ENCODE results near the gene DOCK4.
A peak's percentile ranks its signal among the peaks of the same experiment; 100 is the strongest.

The DOCK4 gene

DNA sequence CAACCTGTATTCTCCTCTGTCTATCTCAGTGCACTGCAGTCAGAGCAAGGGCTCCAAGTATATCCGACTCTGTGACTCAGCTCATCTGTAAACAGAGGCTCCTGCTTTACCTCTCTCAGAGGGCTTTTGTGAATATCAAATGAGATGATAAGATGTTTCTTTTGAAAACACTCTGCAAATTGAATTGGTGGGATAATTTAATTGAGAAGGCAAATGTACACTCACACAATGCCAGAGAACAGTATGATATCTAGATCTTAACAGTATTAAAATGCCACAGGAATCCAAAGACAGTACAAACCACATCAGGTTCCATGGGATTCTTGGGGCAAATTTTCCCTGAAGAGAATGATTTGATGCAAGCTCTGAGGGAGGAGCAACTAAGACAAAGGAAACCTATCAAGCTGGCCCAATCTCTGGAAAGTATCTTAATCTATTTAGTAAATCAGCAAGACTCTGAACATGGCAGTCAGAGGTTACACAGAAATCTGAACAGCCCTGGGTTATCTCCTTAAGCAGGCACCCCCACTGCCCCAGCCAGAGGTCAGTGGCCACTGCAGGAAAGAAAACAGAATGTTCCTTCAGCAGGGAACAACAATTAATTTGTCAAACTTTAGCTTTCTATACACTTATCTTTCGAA is 45.9 kb downstream of the DOCK4 start:
- DNase-seq (ENCODE audit: low spot score), result peak; percentile 15

- peak; percentile 61 for DNase-seq (ENCODE audit: low spot score)
Measured at GRCh38 chr7:112159351-112159750, 46.8 kb downstream of the DOCK4 start.

DNA sequence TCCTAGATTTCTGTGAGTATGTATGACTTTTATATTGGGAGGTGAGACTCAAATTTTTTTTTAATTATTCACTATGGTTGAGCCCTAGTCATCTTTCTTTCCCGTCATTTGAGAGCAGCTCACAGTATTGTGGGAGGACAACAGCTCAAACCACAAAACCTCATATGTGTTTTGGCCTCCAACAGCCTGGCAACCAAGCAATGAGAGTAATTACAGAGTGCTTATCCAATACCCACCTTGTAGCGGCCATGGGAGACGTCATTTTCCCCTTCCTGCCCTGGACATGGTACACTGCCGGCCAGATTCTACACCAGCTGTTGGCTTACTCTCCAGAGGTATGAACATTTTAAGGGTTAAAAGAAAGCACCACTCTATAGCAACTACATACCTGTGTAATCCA is 49.1 kb downstream of the DOCK4 start:
- DNase-seq (ENCODE audit: low spot score), result no peak

DNA sequence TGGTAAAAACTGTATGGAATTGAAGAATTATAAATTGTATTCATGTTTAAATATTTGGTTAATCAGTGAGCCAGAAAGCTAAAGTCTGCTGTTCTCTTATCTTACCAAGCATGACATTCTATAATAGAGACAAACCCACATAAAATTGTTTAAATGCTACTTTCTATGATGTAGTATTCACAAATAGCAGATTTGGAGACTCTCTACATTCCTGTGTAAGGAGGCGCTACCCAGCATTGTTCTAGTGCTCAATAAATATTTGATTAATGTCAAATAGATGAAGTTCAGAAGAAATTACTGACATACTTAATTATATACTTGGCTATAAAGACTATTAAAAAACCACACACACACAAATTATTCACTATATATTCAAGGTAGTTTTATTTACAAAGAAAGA is 49.8 kb downstream of the DOCK4 start:
- DNase-seq (ENCODE audit: low spot score), result no peak

DNA sequence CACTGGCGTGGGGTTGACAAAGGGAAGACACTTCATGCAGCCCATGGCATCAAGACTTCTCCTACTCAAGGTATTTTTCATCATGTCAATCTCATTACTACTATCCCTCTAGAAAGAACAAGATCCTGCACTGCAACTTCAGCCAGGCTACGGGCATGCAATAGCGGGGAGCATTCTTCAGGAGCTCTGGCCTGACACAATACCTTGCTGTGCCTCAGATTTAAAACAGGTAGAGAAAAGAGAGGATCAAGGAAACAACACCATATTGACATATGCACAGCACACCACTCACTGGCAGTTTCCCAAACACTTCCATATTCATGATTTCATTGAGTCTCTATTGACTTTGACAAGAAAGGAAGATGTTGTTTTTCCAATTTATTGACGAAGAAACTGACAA is 51.5 kb downstream of the DOCK4 start:
- DNase-seq (ENCODE audit: low spot score), result no peak

- no peak for DNase-seq (ENCODE audit: low spot score)
Measured at GRCh38 chr7:112152186-112152585, 54.0 kb downstream of the DOCK4 start.

GRCh38 chr7:112150823-112151641 is 55.2 kb downstream of the DOCK4 start:
- peak; percentile 60 for DNase-seq (ENCODE audit: low spot score)

GRCh38 chr7:112149734-112150133 is 56.5 kb downstream of the DOCK4 start:
- no peak for DNase-seq (ENCODE audit: low spot score)

DNA sequence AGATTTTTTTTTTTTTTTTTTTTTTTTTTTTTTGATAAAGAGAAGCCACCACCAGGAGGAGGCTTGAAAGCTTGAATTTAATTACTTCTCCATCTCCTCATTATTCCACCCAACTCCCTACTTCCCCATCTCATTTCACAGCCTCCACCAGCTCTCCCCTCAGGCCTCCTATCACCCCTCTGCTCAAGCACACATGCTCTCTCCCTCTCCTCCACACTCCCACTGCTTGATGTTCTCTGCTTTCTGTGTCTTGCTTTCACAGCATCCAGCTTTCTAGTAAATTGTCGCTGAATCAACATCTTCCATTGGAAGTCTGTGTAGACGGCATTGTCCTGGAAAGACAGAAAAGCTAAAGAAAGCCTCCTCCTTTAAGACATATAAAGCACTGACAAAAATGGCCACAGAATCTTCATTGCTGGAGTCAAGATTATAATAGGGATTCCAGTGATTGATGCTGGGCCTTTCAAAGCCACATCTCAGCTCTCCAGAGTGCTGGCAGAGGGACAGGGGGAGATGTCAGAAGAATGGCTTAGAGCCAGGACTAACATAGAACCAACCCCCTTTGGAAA is 58.3 kb downstream of the DOCK4 start:
- no peak for DNase-seq (ENCODE audit: low spot score)

DNA sequence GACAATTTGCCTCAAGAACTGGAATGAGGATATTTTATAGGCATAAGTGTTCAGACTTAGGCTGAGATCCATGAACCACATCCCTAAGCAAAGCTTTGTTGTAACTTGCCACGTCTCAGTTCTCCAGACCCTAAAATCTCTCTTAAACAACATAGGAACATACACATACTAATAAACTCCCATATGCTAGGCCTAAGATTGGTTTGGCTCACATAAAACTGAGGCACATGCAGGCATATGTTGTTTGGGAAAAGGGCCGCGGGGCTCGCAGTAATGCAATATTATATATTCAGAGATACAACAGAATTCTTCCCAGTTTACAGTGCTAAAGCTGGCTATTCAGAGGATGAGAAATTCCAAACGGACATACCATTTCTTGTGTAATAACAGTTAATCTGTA is 61.0 kb downstream of the DOCK4 start:
- DNase-seq (ENCODE audit: low spot score), result no peak

GRCh38 chr7:112144284-112145059 is 61.7 kb downstream of the DOCK4 start:
- DNase-seq (ENCODE audit: low spot score), result no peak

- no peak for DNase-seq (ENCODE audit: low spot score)
Measured at GRCh38 chr7:112143582-112143981, 62.6 kb downstream of the DOCK4 start.

- no peak for DNase-seq (ENCODE audit: low spot score)
Measured at GRCh38 chr7:112143136-112143535, 63.1 kb downstream of the DOCK4 start.

DNA sequence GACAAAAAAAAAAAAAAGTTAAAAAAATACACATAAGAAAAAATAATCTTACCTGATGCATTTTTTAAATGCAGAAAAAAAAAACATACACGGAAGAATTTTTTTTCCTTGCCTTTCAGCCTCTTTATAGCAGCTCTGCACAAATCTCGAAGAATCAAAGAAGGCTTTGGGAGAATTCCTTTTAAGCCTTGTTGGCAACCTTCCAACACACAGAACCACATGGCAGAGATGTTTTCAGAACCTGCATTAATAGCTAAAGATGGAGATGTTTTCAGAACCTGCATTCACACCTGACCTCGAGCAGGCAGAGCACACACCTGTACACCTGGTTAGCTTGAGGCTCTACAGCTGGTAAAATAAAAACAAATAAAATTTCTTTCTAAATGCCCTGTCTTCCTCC is 65.6 kb downstream of the DOCK4 start:
- DNase-seq (ENCODE audit: low spot score), result no peak

DNA sequence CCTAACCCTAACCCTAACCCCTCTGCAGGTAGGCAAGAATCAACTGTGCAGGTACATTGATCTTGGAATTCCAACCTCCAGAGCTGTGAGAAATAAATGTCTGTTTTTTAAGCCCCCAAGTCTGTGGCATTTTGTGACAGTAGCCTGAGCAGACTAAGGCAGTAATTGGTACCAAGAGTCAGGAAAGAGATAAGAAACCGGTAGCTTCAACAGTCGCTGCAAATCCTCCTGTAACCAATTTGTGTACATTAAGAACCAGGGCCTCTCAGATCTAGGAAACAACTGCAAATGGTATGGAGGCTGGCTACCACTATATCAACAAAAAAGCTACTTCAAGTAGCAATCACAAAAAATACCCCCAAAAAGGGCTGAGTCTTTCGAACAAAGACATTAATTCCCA is 67.3 kb downstream of the DOCK4 start:
- DNase-seq (ENCODE audit: low spot score), result no peak

GRCh38 chr7:112138325-112138852 is 67.8 kb downstream of the DOCK4 start:
- no peak for DNase-seq (ENCODE audit: low spot score)

DNA sequence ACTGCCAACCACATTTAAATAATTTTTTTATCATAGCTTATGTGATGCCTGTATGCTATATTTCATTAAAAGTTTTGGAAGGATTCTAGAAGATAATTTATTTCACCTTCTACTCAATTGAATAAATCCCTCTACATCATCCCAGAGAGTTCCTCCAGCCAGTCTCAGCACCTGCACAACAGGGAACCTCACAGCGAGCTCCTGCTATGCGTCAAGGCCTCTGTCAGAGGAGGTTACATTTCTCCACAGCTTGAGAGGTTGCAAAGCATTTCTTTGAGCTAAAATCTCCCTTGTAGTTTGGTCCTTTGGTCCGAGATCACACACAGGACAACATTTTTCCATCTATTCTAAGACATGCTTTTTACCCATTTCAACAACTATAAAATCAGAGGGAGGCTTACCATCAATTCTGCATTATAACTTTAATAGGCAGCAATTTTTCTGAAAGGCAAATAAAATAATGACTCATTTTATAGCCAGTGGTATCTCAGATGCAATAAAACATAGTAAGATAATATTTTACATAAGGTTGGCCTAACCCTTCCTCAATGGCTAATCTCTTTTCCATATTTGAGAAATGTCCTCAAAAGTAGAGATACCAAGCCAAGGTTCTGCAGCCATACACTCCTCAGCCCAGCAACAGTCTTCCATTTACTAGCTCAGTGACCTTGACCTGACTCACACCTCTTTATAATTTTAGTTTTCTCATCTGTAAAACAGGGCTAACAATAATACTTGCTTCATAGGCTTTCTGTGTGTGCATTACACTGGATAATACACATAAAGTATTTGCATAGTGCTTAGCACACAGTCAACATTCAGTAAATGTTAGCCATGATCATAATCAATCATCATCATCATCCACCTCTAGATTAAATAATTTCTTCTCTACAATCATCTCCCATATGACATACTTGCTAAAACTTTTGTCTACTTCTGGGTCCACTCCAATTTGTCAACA is 68.8 kb downstream of the DOCK4 start:
- no peak for DNase-seq (ENCODE audit: low spot score)

- no peak for DNase-seq (ENCODE audit: low spot score)
Measured at GRCh38 chr7:112136271-112137008, 69.8 kb downstream of the DOCK4 start.

GRCh38 chr7:112135815-112136214 is 70.4 kb downstream of the DOCK4 start:
- no peak for DNase-seq (ENCODE audit: low spot score)

- DNase-seq (ENCODE audit: low spot score), result peak; percentile 78
Measured at GRCh38 chr7:112134039-112134438, 72.2 kb downstream of the DOCK4 start.

Data from pons (tissue), 1 donor.